Motor neuron (in vitro differentiated cells): Measurements from ENCODE around the gene CAMSAP1. TPM values are rescaled to one million over a fixed set of nuclear protein-coding genes. Genes with fewer than 3 reads are reported as not detected.
A peak's percentile ranks its signal among the peaks of the same experiment; 100 is the strongest.

Experiments
- ATAC-seq, 8 experiments: fragments of 200-7000 bp; cut with Tn5 transposase; replicated peaks in 6 of 8; 2 replicates each; pipeline ENCODE4 v1.8.0; 2021; ENCODE audit warnings: mild to moderate bottlenecking in 8 of 8, moderate library complexity in 8 of 8
- H3K27ac ChIP-seq, 2 donors: fragments of 250-450 bp; sonication (Bioruptor Pico); 2 replicates each; pipeline ENCODE4 v1.9.0; 2021; ENCODE audit warnings: antibody characterized with exemption in 2 of 2, mild to moderate bottlenecking in 2 of 2, moderate library complexity in 1 of 2
- H3K4me1 ChIP-seq, 2 donors: fragments of 250-450 bp; sonication (Bioruptor Pico); replicated peaks in 1 of 2; 2 replicates each; pipeline ENCODE4 v1.6.1; 2021; ENCODE audit warnings: antibody characterized with exemption in 2 of 2, mild to moderate bottlenecking in 2 of 2, moderate library complexity in 1 of 2
- H3K4me3 ChIP-seq, 5 donors: fragments of 250-450 bp; sonication (Bioruptor Pico); 2 replicates each; pipeline ENCODE4 v1.9.0; 2021; ENCODE audit warnings: antibody characterized with exemption in 5 of 5, mild to moderate bottlenecking in 5 of 5, moderate library complexity in 4 of 5
- WGBS, 10 experiments: fragments of 450-650 bp; shearing (Covaris generic); methylation state at CpG; one replicate each; pipeline ENCODE4 v1.0.0; 2022; 5-methylcytosine and 5-hydroxymethylcytosine counted together
- in situ Hi-C, 9 experiments: fragments of 400-800 bp; cut with MboI; loops; one replicate each; pipeline ENCODE4 v1.15.0; 2021; ENCODE audit warnings: low sequenced_read_pairs in 9 of 9, low pct_unique_long_range_greater_than_20kb in 2 of 9; ENCODE audit not compliant: unreplicated experiment in 9 of 9
- total RNA-seq, 8 experiments: library from RNA; unstranded; fragments of 300-600 nt; gene quantifications; 2 replicates each; pipeline versions ENCODE4 v1.2.3 to v1.2.4, GENCODE V29; 2022

Gene CAMSAP1
- total RNA-seq, 8 experiments from 2014 or later: 8.2 to 71.6 (median 46.2) TPM

DNA sequence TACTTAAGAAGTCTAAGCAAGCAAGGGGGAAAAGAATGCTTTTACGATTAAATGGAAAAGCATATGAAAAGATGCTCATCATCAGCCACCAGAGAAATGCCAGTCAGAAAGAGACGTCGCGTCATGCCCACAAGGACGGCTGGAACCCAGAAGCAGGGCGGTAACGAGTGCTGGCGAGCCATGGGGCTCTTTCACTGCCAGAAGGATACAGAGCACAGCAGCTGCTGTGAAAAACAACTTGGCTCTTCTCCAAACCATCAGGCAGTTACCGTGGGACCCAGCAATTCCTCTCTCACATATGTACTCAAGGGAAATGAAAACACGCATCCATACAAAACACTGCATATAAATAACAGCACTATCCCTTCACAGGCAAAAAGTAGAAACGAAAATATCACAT, 95.5 kb downstream of the CAMSAP1 start:
- no peak overlapping the region for H3K27ac ChIP-seq
- WGBS, 10 experiments: 43 to 100% (median 81%) methylated on average over 1 to 9 of the region's 11 CpGs; no CpG with 5 or more reads in 1 of the 10 experiments
- no peaks in the 10 kb centered on the region for H3K4me1 ChIP-seq
- in situ Hi-C loops: no loop called here
- H3K4me3 ChIP-seq: no peak overlapping the region
- ATAC-seq: peak in 1 of 8 experiments; percentile 50

- Histone ChIP-seq H3K4me1 (no peaks in the 10 kb centered on the region), H3K27ac (no peak overlapping the region), H3K4me3 (no peak overlapping the region)
- no peak for ATAC-seq
- WGBS, 10 experiments: 89 to 100% (median 97%) methylated on average over 3 to 15 of the region's 23 CpGs; no CpG with 5 or more reads in 3 of the 10 experiments
- in situ Hi-C loops: no loop called here
Observed at GRCh38 chr9:135810806-135811575, 96.4 kb downstream of the CAMSAP1 start.

DNA sequence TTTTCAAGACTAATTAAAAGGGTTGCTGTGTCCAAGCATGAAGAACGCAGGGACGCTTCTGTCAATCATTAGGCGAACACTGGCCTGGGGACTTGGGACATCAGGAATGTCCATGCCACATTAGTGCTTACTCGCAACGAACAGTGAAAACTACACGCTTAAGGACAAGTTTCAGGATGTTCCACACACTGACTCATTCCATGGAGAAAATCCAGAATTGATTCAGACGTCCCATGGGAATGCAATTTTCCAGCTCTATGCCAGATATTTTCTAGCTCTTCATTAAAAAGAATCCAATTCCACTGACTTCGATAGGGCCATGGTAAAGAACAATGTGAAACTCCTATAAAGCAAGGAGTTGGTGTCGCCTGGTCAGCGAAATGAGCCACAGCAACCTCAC, 98.2 kb downstream of the CAMSAP1 start:
- Histone ChIP-seq H3K4me1 (no peaks in the 10 kb centered on the region), H3K4me3 (no peak overlapping the region), H3K27ac (no peak overlapping the region)
- ATAC-seq: no peak
- 47 to 96% (median 89%) methylated on average over 3 to 9 of the region's 10 CpGs; no CpG with 5 or more reads in 2 of the 10 experiments for WGBS, 10 experiments
- in situ Hi-C loops: no loop called here

DNA sequence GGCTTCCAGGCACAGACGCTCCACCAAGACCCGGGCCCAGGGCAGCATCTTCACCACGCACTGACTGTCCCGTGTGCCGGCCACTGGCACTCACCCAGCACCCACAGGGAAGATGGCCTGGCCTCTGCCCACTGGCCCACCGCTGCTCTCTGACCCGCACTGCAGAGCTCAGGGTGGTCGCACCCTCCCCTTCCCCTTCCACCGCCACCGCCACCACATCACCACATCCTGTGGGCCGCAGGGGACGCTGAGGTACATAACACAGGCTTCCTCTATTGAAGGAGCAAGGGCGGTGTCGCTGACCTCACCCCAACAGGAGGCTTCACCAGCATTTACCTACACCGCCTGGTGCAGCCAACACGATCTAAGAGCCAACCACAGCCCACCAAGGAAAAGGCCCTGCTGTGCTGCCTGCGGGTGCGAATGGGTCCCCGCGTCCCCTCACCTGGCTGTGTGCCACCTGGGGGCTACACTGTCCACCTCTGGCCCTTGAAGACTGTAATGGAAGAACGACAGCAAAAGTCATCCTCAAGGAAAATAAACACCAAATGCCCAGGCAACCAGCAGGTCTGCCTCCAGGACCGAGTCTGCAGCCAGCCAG, 101.8 kb downstream of the CAMSAP1 start:
- in situ Hi-C loops: no loop called here
- WGBS, 10 experiments: 72 to 100% (median 90%) methylated on average over 1 to 8 of the region's 22 CpGs; no CpG with 5 or more reads in 4 of the 10 experiments
- no peak for ATAC-seq
- no peaks in the 10 kb centered on the region for H3K4me1 ChIP-seq
- H3K27ac ChIP-seq: no peak overlapping the region
- H3K4me3 ChIP-seq: no peak overlapping the region

DNA sequence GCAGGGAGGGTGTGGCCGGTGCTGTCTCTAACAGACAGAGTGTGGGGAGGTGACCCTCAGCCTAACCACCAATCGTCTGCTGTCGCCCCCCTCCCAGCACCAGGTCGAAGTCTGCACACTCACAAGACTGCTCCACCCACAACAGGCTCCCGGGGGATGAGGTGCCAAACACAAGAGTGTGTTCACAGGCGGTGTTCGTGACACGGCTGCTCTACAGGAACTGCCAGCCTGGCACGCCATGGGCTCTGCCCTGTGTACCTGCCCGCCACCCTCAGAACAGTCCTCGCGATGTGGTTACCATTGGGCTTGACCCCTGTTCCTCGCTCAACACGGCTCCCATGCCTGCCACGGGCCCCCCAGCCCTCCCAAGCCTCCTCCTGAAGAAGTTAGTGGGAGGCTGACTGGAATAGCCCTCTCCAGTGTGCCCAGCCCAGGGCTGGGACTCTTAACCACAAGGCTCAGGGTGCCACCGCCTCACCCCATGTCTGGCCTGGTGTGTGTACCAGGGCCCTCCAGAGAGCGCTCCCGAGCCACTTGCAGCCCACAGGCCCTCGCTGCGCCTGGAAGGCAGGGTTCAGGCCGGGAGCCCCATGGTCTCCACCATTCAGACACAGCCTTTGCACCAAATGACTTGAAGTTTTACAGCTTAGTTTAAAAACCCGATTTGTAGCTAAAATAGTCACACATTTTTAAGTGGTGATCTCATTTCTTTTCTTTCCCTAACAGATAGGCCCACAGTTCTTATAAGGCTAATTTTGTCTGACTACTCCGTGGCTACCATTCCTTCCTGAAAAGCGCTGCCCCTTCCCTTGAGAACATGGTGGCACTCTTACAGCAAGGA, 102.5 kb downstream of the CAMSAP1 start:
- peak in 3 of 8 experiments; percentile 20 to 38 (median 36) for ATAC-seq
- Histone ChIP-seq H3K27ac (no peak overlapping the region), H3K4me3 (no peak overlapping the region), H3K4me1 (no peaks in the 10 kb centered on the region)
- in situ Hi-C loops: no loop called here
- 60 to 100% (median 91%) methylated on average over 1 to 8 of the region's 24 CpGs; no CpG with 5 or more reads in 4 of the 10 experiments for WGBS, 10 experiments

DNA sequence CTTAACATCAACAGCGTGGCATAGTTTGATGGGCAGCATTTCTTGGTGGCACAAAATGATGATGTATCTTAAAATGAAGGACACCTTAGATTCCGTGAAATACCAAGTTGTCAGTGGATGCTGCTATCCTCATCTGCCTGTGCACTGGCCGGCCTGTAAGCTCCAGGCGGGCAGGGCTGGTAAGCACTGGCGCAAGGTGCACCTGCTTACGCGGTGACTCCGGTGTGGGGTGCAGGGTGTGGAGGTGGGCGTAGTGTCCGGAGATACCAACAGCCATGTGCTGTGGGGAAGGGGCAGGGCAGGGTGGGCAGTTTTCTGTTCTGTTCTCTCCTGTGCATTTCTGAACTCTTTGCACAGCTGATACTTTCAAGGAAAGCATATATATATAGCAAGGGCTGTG, 103.9 kb downstream of the CAMSAP1 start:
- H3K4me1 ChIP-seq: no peaks in the 10 kb centered on the region
- H3K27ac ChIP-seq: no peak overlapping the region
- ATAC-seq: no peak
- 88 to 100% (median 100%) methylated on average over 1 to 3 of the region's 10 CpGs; no CpG with 5 or more reads in 5 of the 10 experiments for WGBS, 10 experiments
- in situ Hi-C loops: no loop called here
- H3K4me3 ChIP-seq: no peak overlapping the region

- peak in 3 of 8 experiments; percentile 16 to 45 (median 33) for ATAC-seq
- Histone ChIP-seq H3K27ac (no peak overlapping the region), H3K4me3 (no peak overlapping the region), H3K4me1 (peaks cover 0 to under 1% of the 10 kb centered on the region in 2 donors)
- 10 to 73% (median 59%) methylated on average over 2 to 13 of the region's 18 CpGs; no CpG with 5 or more reads in 6 of the 10 experiments for WGBS, 10 experiments
- in situ Hi-C loops: no loop called here
Observed at GRCh38 chr9:135802876-135803419, 104.4 kb downstream of the CAMSAP1 start.

DNA sequence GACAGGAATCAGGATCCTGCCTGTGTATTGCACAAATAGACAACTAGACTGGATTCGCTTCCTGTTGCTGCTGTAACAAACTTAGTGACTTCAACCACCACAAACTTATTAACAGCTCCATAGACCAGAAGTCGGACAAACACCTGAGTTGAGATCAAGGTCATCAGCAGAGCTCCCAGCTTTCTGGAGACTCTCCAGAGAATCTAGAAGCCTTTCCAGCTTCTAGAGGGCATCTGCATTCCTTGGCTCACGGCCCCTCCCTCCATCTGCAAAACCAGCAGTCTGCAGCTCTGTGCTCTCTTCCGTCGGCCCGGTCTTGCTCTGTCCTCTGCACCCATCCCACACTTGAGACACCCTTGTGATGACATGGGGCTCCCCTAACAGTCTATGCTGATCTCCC, 106.3 kb downstream of the CAMSAP1 start:
- H3K4me3 ChIP-seq: no peak overlapping the region
- no peak for ATAC-seq
- H3K4me1 ChIP-seq: peaks cover 0 to 3% of the 10 kb centered on the region in 2 donors
- WGBS, 10 experiments: 70 to 100% (median 82%) methylated on average over 2 to 5 of the region's 6 CpGs; no CpG with 5 or more reads in 4 of the 10 experiments
- H3K27ac ChIP-seq: no peak overlapping the region
- in situ Hi-C loops: no loop called here

DNA sequence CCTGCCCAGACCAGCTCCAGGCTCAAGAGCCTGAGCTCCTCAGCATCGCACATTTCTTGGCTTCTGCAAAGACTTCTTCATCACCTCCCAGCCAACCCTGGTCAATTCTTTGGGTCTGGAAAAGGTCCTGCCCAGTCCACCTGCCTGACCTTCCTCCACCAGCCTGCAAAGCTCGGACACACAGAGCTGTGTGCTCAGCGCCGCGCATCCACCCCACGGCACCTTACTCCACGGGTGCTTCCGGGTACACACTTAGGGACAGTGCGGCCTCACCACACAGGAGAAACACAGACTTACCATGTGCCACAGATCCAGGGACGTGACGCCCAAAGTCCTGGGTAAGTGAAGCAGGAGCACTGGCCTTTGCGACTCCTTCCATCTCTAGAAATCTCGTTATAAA, 108.1 kb downstream of the CAMSAP1 start:
- no peak for ATAC-seq
- WGBS, 10 experiments: 77 to 100% (median 92%) methylated on average over 2 to 8 of the region's 13 CpGs; no CpG with 5 or more reads in 5 of the 10 experiments
- in situ Hi-C loops: no loop called here

GRCh38 chr9:135798263-135798585, 109.1 kb downstream of the CAMSAP1 start:
- in situ Hi-C loops: no loop called here
- Histone ChIP-seq H3K27ac (no peak overlapping the region), H3K4me3 (no peak overlapping the region), H3K4me1 (peaks cover 0 to 3% of the 10 kb centered on the region in 2 donors)
- peak in 3 of 8 experiments; percentile 15 to 38 (median 17) for ATAC-seq
- WGBS, 10 experiments: 86 to 90% (median 89%) methylated on average over 2 to 5 of the region's 10 CpGs; no CpG with 5 or more reads in 7 of the 10 experiments

More for the DNA sequence above, 108.1 kb downstream of the CAMSAP1 start:
- H3K27ac ChIP-seq: no peak overlapping the region
- peaks cover 0 to 3% of the 10 kb centered on the region in 2 donors for H3K4me1 ChIP-seq
- H3K4me3 ChIP-seq: no peak overlapping the region

GRCh38 chr9:135797507-135798262, 109.7 kb downstream of the CAMSAP1 start:
- no peak overlapping the region for H3K27ac ChIP-seq
- ATAC-seq: peak; percentile 56 to 88 (median 78)
- no peak overlapping the region for H3K4me3 ChIP-seq
- in situ Hi-C loops: no loop called here
- H3K4me1 ChIP-seq: peaks cover 0 to 3% of the 10 kb centered on the region in 2 donors
- WGBS, 10 experiments: 20 to 59% (median 36%) methylated on average over 2 to 6 of the region's 24 CpGs; no CpG with 5 or more reads in 6 of the 10 experiments
